ENCODE results near the gene ABCG1. TPM values are rescaled to one million over a fixed set of nuclear protein-coding genes. Genes with fewer than 3 reads are reported as not detected.

Gene ABCG1
- total RNA-seq, 1 experiment from 2014 or later, result 5.6 TPM

- H3K36me3 ChIP-seq (ENCODE audit: low read depth), result no peaks in the 10 kb centered on the region
- H3K4me3 ChIP-seq, result no peak overlapping the region
- POLR2A ChIA-PET (ENCODE audit: unreplicated experiment), result no interaction called here
- H3K79me2 ChIP-seq (ENCODE audit: low read depth), result no peaks in the 10 kb centered on the region
- H3K4me1 ChIP-seq (replicated peaks; ENCODE audit: insufficient read depth), result no peaks in the 10 kb centered on the region
- CTCF ChIA-PET, result no interaction called here
- H3K9me3 ChIP-seq (ENCODE audit: insufficient read depth, low read depth), result no peaks in the 10 kb centered on the region
- H3K27ac ChIP-seq, result no peak overlapping the region
- no peaks in the 10 kb centered on the region for H4K20me1 ChIP-seq (ENCODE audit: insufficient read depth)
- H2AFZ ChIP-seq, result no peak overlapping the region
- no TSS peak for BruUV-seq (replicated peaks)
- no peak overlapping the region for H3K4me2 ChIP-seq
- H3K27me3 ChIP-seq (ENCODE audit: insufficient read depth, low read depth), result no peaks in the 10 kb centered on the region
- no peaks in the 10 kb centered on the region for H3F3A ChIP-seq (ENCODE audit: insufficient read depth, low read depth)
- intact Hi-C loops (cut with micrococcal nuclease; ENCODE audit: unreplicated experiment), result no loop called here
- TF ChIP-seq CTCF (conservative IDR thresholded peaks at IDR 0.05) (no peak), EZH2 (IDR thresholded peaks at IDR 0.05; ENCODE audit: low read depth) (no peak)
- no peak for DNase-seq
- no peaks in the 10 kb centered on the region for H3K9me2 ChIP-seq (ENCODE audit: insufficient read depth)
Observed at GRCh38 chr21:42343101-42343500, 124.2 kb downstream of the ABCG1 start.

- H3F3A ChIP-seq (ENCODE audit: insufficient read depth, low read depth), result no peaks in the 10 kb centered on the region
- no peaks in the 10 kb centered on the region for H3K79me2 ChIP-seq (ENCODE audit: low read depth)
- no peaks in the 10 kb centered on the region for H3K9me2 ChIP-seq (ENCODE audit: insufficient read depth)
- no peaks in the 10 kb centered on the region for H3K36me3 ChIP-seq (ENCODE audit: low read depth)
- ChIA-PET CTCF (no interaction called here), POLR2A (ENCODE audit: unreplicated experiment) (no interaction called here)
- no peaks in the 10 kb centered on the region for H3K27me3 ChIP-seq (ENCODE audit: insufficient read depth, low read depth)
- no peak overlapping the region for H2AFZ ChIP-seq
- BruUV-seq (replicated peaks), result no TSS peak
- H3K4me1 ChIP-seq (replicated peaks; ENCODE audit: insufficient read depth), result no peaks in the 10 kb centered on the region
- H3K4me2 ChIP-seq, result no peak overlapping the region
- H3K4me3 ChIP-seq, result no peak overlapping the region
- no peaks in the 10 kb centered on the region for H3K9me3 ChIP-seq (ENCODE audit: insufficient read depth, low read depth)
- H3K27ac ChIP-seq, result no peak overlapping the region
- TF ChIP-seq CTCF (conservative IDR thresholded peaks at IDR 0.05), result no peak
- no peak for TF ChIP-seq EZH2 (IDR thresholded peaks at IDR 0.05; ENCODE audit: low read depth)
- H4K20me1 ChIP-seq (ENCODE audit: insufficient read depth), result no peaks in the 10 kb centered on the region
- no peak for DNase-seq
- intact Hi-C loops (cut with micrococcal nuclease; ENCODE audit: unreplicated experiment), result no loop called here
Observed at GRCh38 chr21:42343556-42343955, 124.6 kb downstream of the ABCG1 start.

GRCh38 chr21:42343963-42344510 lies 125.1 kb downstream of the ABCG1 start:
- no peaks in the 10 kb centered on the region for H4K20me1 ChIP-seq (ENCODE audit: insufficient read depth)
- BruUV-seq (replicated peaks), result no TSS peak
- H3F3A ChIP-seq (ENCODE audit: insufficient read depth, low read depth), result no peaks in the 10 kb centered on the region
- POLR2A ChIA-PET (ENCODE audit: unreplicated experiment), result no interaction called here
- no peaks in the 10 kb centered on the region for H3K36me3 ChIP-seq (ENCODE audit: low read depth)
- no peak overlapping the region for H2AFZ ChIP-seq
- H3K79me2 ChIP-seq (ENCODE audit: low read depth), result no peaks in the 10 kb centered on the region
- H3K4me2 ChIP-seq, result no peak overlapping the region
- no peaks in the 10 kb centered on the region for H3K9me2 ChIP-seq (ENCODE audit: insufficient read depth)
- CTCF ChIA-PET, result no interaction called here
- no peak overlapping the region for H3K4me3 ChIP-seq
- intact Hi-C loops (cut with micrococcal nuclease; ENCODE audit: unreplicated experiment), result no loop called here
- no peaks in the 10 kb centered on the region for H3K4me1 ChIP-seq (replicated peaks; ENCODE audit: insufficient read depth)
- DNase-seq, result no peak
- H3K27ac ChIP-seq, result no peak overlapping the region
- no peaks in the 10 kb centered on the region for H3K27me3 ChIP-seq (ENCODE audit: insufficient read depth, low read depth)
- TF ChIP-seq CTCF (conservative IDR thresholded peaks at IDR 0.05), result no peak
- TF ChIP-seq EZH2 (IDR thresholded peaks at IDR 0.05; ENCODE audit: low read depth), result no peak
- H3K9me3 ChIP-seq (ENCODE audit: insufficient read depth, low read depth), result no peaks in the 10 kb centered on the region
